Spleen (tissue), 11 donors: Measurements from ENCODE around the gene ZSCAN32. TPM values are rescaled to one million over a fixed set of nuclear protein-coding genes. Genes with fewer than 3 reads are reported as not detected.

Experiments used
- DNase-seq: peaks from one replicate; pipeline ENCODE4 v3.0.0-alpha.2; 2020
- H3K27ac ChIP-seq, 8 donors: fragments of 200-600 bp; sonication (generic) in 7 of 8; 1 replicate in 4 of 8; 2 replicates in 4 of 8; pipeline versions ENCODE4 v1.5.0 to v1.8.0; 2016 to 2021; ENCODE audit warnings: inconsistent platforms in 4 of 8, mild to moderate bottlenecking in 4 of 8, moderate library complexity in 1 of 8
- H3K27me3 ChIP-seq, 7 donors: fragments of 200-600 bp; sonication (generic) in 6 of 7; replicated peaks in 1 of 7; 1 replicate in 4 of 7; 2 replicates in 3 of 7; pipeline versions ENCODE4 v1.5.0 to v1.8.0; 2016 to 2021; ENCODE audit warnings: inconsistent platforms in 3 of 7, mild to moderate bottlenecking in 1 of 7
- H3K36me3 ChIP-seq, 6 donors: fragments of 200-600 bp; sonication (generic) in 5 of 6; 1 replicate in 4 of 6; 2 replicates in 2 of 6; pipeline versions ENCODE4 v1.5.0 to v1.8.0; 2016 to 2021; ENCODE audit warnings: inconsistent platforms in 2 of 6
- H3K4me1 ChIP-seq, 6 donors: fragments of 200-600 bp; sonication (generic) in 5 of 6; 1 replicate in 3 of 6; 2 replicates in 3 of 6; pipeline versions ENCODE4 v1.5.0 to v1.8.0; 2016 to 2021; ENCODE audit warnings: inconsistent platforms in 3 of 6
- H3K4me3 ChIP-seq, 8 donors: fragments of 200-600 bp; sonication (generic) in 7 of 8; 1 replicate in 4 of 8; 2 replicates in 4 of 8; pipeline versions ENCODE4 v1.5.0 to v1.8.0; 2016 to 2021; ENCODE audit warnings: inconsistent platforms in 4 of 8, mild to moderate bottlenecking in 4 of 8, moderate library complexity in 2 of 8
- H3K9me3 ChIP-seq, 8 donors: fragments of 200-600 bp; sonication (generic) in 7 of 8; 1 replicate in 4 of 8; 2 replicates in 4 of 8; pipeline versions ENCODE4 v1.5.0 to v1.8.0; 2016 to 2021; ENCODE audit warnings: inconsistent platforms in 4 of 8
- CTCF ChIP-seq, 11 experiments: fragments of 200-600 bp in 7 of 11; fragments of 450-650 bp in 4 of 11; sonication (generic) in 4 of 11; IDR thresholded peaks in 8 of 11; conservative IDR thresholded peaks in 3 of 11; 1 replicate in 7 of 11; 2 replicates in 4 of 11; pipeline versions ENCODE4 v1.4.0 to v1.8.0; 2016 to 2021; ENCODE audit warnings: antibody characterized with exemption in 11 of 11, inconsistent platforms in 4 of 11, mild to moderate bottlenecking in 1 of 11
- POLR2A ChIP-seq, 3 donors: fragments of 450-650 bp; IDR thresholded peaks; one replicate each; pipeline ENCODE4 v1.5.1; 2017; ENCODE audit warnings: antibody characterized with exemption in 3 of 3, mild to moderate bottlenecking in 1 of 3
- POLR2AphosphoS5 ChIP-seq, 3 donors: sonication (generic); formaldehyde crosslinking; IDR thresholded peaks; one replicate each; pipeline ENCODE4 v1.5.1; 2017; ENCODE audit warnings: antibody characterized with exemption in 3 of 3
- WGBS, 5 donors: extraction: QIAGEN DNeasy Blood & Tissue Kit in 3 of 5; methylation state at CpG; one replicate each; pipeline versions ENCODE4 v1.1.5 to v1.1.7; 2013 to 2018; 5-methylcytosine and 5-hydroxymethylcytosine counted together
- intact Hi-C: fragments of 100-400 bp; cut with DNase I; formaldehyde crosslinking; loops from one replicate; pipeline ENCODE4 v1.15.0; 2023; ENCODE audit warnings: low total_unique reads
- polyA plus RNA-seq, 3 donors: library from polyadenylated mRNA; stranded (reverse); fragments of 200-250 nt; gene quantifications; one replicate each; pipeline ENCODE4 v1.2.1, GENCODE V29; 2013
- total RNA-seq, 7 donors: library from RNA; depleted of rRNA in 3 of 7; stranded (reverse); fragments of >200 nt in 3 of 7; fragmentation: NEBNext Ultra II Directional in 4 of 7; extraction: Animal tissue kit (Norgen Biotek cat#: 25700) in 4 of 7; gene quantifications; one replicate each; pipeline versions ENCODE4 v1.1.0 to v1.2.1, GENCODE V29; 2016 to 2021
- donor health status: healthy with polysubstance abuse.
- donor health status: DM: no; HTN: no; CAD: no; lungs with moderate emphysema.
- donor health status: DM: no; HTN: no; CAD: no.
- donor health status: Bipolar disorder and iron deficiency.
- donor health status: healthy.
- donor health status: DM: no; HTN: no; CAD: no.
- donor health status: DM: yes; HTN: yes; CAD: no.

The ZSCAN32 gene
- total and polyA plus RNA-seq, 10 donors, result 8.5 to 20.7 (median 14.6) TPM

- no peak for TF ChIP-seq POLR2AphosphoS5 (IDR thresholded peaks at IDR 0.05)
- no peak for TF ChIP-seq CTCF (IDR thresholded peaks at IDR 0.05 in 8 of 11, conservative IDR thresholded peaks at IDR 0.05 in 3 of 11)
- no peak for TF ChIP-seq POLR2A (IDR thresholded peaks at IDR 0.05)
Observed at GRCh38 chr16:3362931-3363330, 37.9 kb downstream of the ZSCAN32 start.

GRCh38 chr16:3358871-3359270, 41.9 kb downstream of the ZSCAN32 start:
- peaks cover 0 to 45% (median 5%) of the 10 kb centered on the region in 8 donors for H3K9me3 ChIP-seq
- H3K4me1 ChIP-seq, result no peaks in the 10 kb centered on the region
- H3K4me3 ChIP-seq, result no peak overlapping the region
- H3K27me3 ChIP-seq, result peaks cover 0 to 29% (median 0%) of the 10 kb centered on the region in 7 donors
- intact Hi-C loops, result no loop called here
- no peak for TF ChIP-seq POLR2AphosphoS5 (IDR thresholded peaks at IDR 0.05)
- no peak for TF ChIP-seq CTCF (IDR thresholded peaks at IDR 0.05 in 8 of 11, conservative IDR thresholded peaks at IDR 0.05 in 3 of 11)
- TF ChIP-seq POLR2A (IDR thresholded peaks at IDR 0.05), result no peak
- DNase-seq, result no peak
- H3K27ac ChIP-seq, result no peak overlapping the region
- H3K36me3 ChIP-seq, result no peaks in the 10 kb centered on the region
- WGBS, 5 donors, result 0 to 43% (median 28%) methylated on average over 1 of the region's 1 CpG

More at GRCh38 chr16:3362931-3363330, 37.9 kb downstream of the ZSCAN32 start:
- Histone ChIP-seq H3K4me3 (no peak overlapping the region), H3K27ac (no peak overlapping the region), H3K9me3 (peaks cover 0 to 26% (median 5%) of the 10 kb centered on the region in 8 donors), H3K36me3 (no peaks in the 10 kb centered on the region), H3K27me3 (peaks cover 0 to 29% (median 0%) of the 10 kb centered on the region in 7 donors), H3K4me1 (peaks cover 0 to 7% (median 2%) of the 10 kb centered on the region in 6 donors)
- no peak for DNase-seq
- intact Hi-C loops, result no loop called here

- Histone ChIP-seq H3K4me3 (no peak overlapping the region), H3K36me3 (no peaks in the 10 kb centered on the region), H3K4me1 (no peaks in the 10 kb centered on the region), H3K27ac (no peak overlapping the region), H3K27me3 (peaks cover 0 to 11% (median 0%) of the 10 kb centered on the region in 7 donors), H3K9me3 (peaks cover 0 to 41% (median 0%) of the 10 kb centered on the region in 8 donors)
- WGBS, 5 donors, result 85 to 92% (median 86%) methylated on average over 4 to 10 of the region's 10 CpGs
- intact Hi-C loops, result no loop called here
- no peak for DNase-seq
- no peak for TF ChIP-seq POLR2AphosphoS5 (IDR thresholded peaks at IDR 0.05)
- TF ChIP-seq POLR2A (IDR thresholded peaks at IDR 0.05), result no peak
- TF ChIP-seq CTCF (IDR thresholded peaks at IDR 0.05 in 8 of 11, conservative IDR thresholded peaks at IDR 0.05 in 3 of 11), result no peak
Observed at GRCh38 chr16:3356118-3356517, 44.7 kb downstream of the ZSCAN32 start.

GRCh38 chr16:3355589-3355988, 45.2 kb downstream of the ZSCAN32 start, which contains the start of gene OR2C1:
Gene OR2C1, plus strand, starts transcription at chr16:3355889. Its CDS starts 52 bp downstream, at chr16:3355941.
- no peaks in the 10 kb centered on the region for H3K36me3 ChIP-seq
- H3K4me3 ChIP-seq, result no peak within 1 kb of the TSS
- intact Hi-C loops, result no loop called here
- H3K9me3 ChIP-seq, result peaks cover 0 to 35% (median 0%) of the 10 kb centered on the region in 8 donors
- no peaks in the 10 kb centered on the region for H3K4me1 ChIP-seq
- H3K27ac ChIP-seq, result no peak within 1 kb of the TSS
- no peak for DNase-seq
- WGBS, 5 donors, result 58 to 80% (median 72%) methylated on average over 3 of the region's 3 CpGs
- peaks cover 0 to 6% (median 0%) of the 10 kb centered on the region in 7 donors for H3K27me3 ChIP-seq
- TF ChIP-seq POLR2AphosphoS5 (IDR thresholded peaks at IDR 0.05) (no peak), POLR2A (IDR thresholded peaks at IDR 0.05) (no peak), CTCF (IDR thresholded peaks at IDR 0.05 in 8 of 11, conservative IDR thresholded peaks at IDR 0.05 in 3 of 11) (no peak)
